H9 (cell line): ENCODE results near the gene CCDC187. TPM values are rescaled to one million over a fixed set of nuclear protein-coding genes. Genes with fewer than 3 reads are reported as not detected.

Experiments used
- DNase-seq: peaks from one replicate; pipeline ENCODE4 v3.0.0-alpha.2; 2017
- H2AFZ ChIP-seq: one replicate; pipeline ENCODE4 v1.6.1; 2013; ENCODE audit warnings: mild to moderate bottlenecking, low read length, control low read depth, moderate library complexity
- H2AK5ac ChIP-seq: 2 replicates; pipeline ENCODE4 v1.6.1; 2013; ENCODE audit warnings: low read length, control low read depth, mixed read lengths; ENCODE audit not compliant: insufficient read length
- H2BK120ac ChIP-seq: one replicate; pipeline ENCODE4 v1.6.1; 2013; ENCODE audit warnings: low read depth, mild to moderate bottlenecking, low read length, control low read depth, inconsistent platforms; ENCODE audit not compliant: poor library complexity, severe bottlenecking
- H2BK12ac ChIP-seq: 2 replicates; pipeline ENCODE4 v1.6.1; 2013; ENCODE audit warnings: low read length, control low read depth, mixed read lengths, low read depth; ENCODE audit not compliant: insufficient read length
- H2BK15ac ChIP-seq: 2 replicates; pipeline ENCODE4 v1.6.1; 2013; ENCODE audit warnings: low read depth, low read length, control low read depth
- H2BK20ac ChIP-seq: one replicate; pipeline ENCODE4 v1.6.1; 2013; ENCODE audit warnings: low read depth, mild to moderate bottlenecking, low read length, control low read depth, inconsistent platforms; ENCODE audit not compliant: poor library complexity, severe bottlenecking
- H2BK5ac ChIP-seq: 2 replicates; pipeline ENCODE4 v1.6.1; 2013; ENCODE audit warnings: low read length, control low read depth, mixed read lengths; ENCODE audit not compliant: insufficient read length
- H3K14ac ChIP-seq: 2 replicates; pipeline ENCODE4 v1.6.1; 2013; ENCODE audit warnings: low read length, control low read depth; ENCODE audit not compliant: insufficient read depth
- H3K18ac ChIP-seq: 2 replicates; pipeline ENCODE4 v1.6.1; 2013; ENCODE audit warnings: low read depth, mild to moderate bottlenecking, mixed read lengths, low read length, control low read depth; ENCODE audit not compliant: insufficient read length
- H3K23ac ChIP-seq: 2 replicates; pipeline ENCODE4 v1.6.1; 2013; ENCODE audit warnings: low read length, control low read depth, mixed read lengths, low read depth; ENCODE audit not compliant: insufficient read length
- H3K23me2 ChIP-seq: 2 replicates; pipeline ENCODE4 v1.6.1; 2013; ENCODE audit warnings: low read depth, mild to moderate bottlenecking, mixed read lengths, low read length, control low read depth; ENCODE audit not compliant: insufficient read length, poor library complexity, severe bottlenecking
- H3K27ac ChIP-seq: 2 replicates; pipeline ENCODE4 v1.5.1; 2013; ENCODE audit warnings: low read length, control low read depth, mixed read lengths, low read depth; ENCODE audit not compliant: insufficient read length
- H3K27me3 ChIP-seq: 2 replicates; pipeline ENCODE4 v1.6.1; 2013; ENCODE audit warnings: low read length, control low read depth, inconsistent platforms; ENCODE audit not compliant: insufficient read depth
- H3K4ac ChIP-seq: 2 replicates; pipeline ENCODE4 v1.6.1; 2013; ENCODE audit warnings: low read depth, mild to moderate bottlenecking, control low read depth, inconsistent platforms, low read length, moderate library complexity
- H3K4me1 ChIP-seq: 2 replicates; pipeline ENCODE4 v1.6.1; 2013; ENCODE audit warnings: low read length, control low read depth, inconsistent platforms; ENCODE audit not compliant: insufficient read depth
- H3K4me2 ChIP-seq: 2 replicates; pipeline ENCODE4 v1.6.1; 2013; ENCODE audit warnings: low read length, control low read depth, mixed read lengths; ENCODE audit not compliant: insufficient read length, insufficient read depth
- H3K56ac ChIP-seq: 2 replicates; pipeline ENCODE4 v1.6.1; 2013; ENCODE audit warnings: low read depth, mild to moderate bottlenecking, mixed read lengths, low read length, control low read depth; ENCODE audit not compliant: insufficient read length
- H3K79me1 ChIP-seq: 2 replicates; pipeline ENCODE4 v1.6.1; 2013; ENCODE audit warnings: low read depth, mild to moderate bottlenecking, moderate library complexity, low read length, control low read depth, inconsistent platforms; ENCODE audit not compliant: insufficient read depth, poor library complexity, severe bottlenecking
- H3K79me2 ChIP-seq: 2 replicates; pipeline ENCODE4 v1.6.1; 2013; ENCODE audit warnings: low read length, control low read depth, inconsistent platforms; ENCODE audit not compliant: insufficient read depth
- H3K9ac ChIP-seq: 2 replicates; pipeline ENCODE4 v1.6.1; 2013; ENCODE audit warnings: low read length, control low read depth, mixed read lengths; ENCODE audit not compliant: insufficient read length; ENCODE audit errors: extremely low read depth
- H3K9me3 ChIP-seq: one replicate; pipeline ENCODE4 v1.6.1; 2013; ENCODE audit warnings: low read depth, low read length, inconsistent platforms; ENCODE audit not compliant: control insufficient read depth
- H3T11ph ChIP-seq: one replicate; pipeline ENCODE4 v1.6.1; 2013; ENCODE audit warnings: mild to moderate bottlenecking, low read length, control low read depth, inconsistent platforms
- H4K20me1 ChIP-seq: one replicate; pipeline ENCODE4 v1.6.1; 2013; ENCODE audit not compliant: control insufficient read depth, insufficient read length, insufficient read depth
- H4K5ac ChIP-seq: 2 replicates; pipeline ENCODE4 v1.6.1; 2013; ENCODE audit warnings: low read depth, mild to moderate bottlenecking, mixed read lengths, low read length, control low read depth; ENCODE audit not compliant: insufficient read length
- H4K8ac ChIP-seq: replicated peaks from 2 replicates; pipeline ENCODE4 v1.6.1; 2013; ENCODE audit warnings: low read length, control low read depth, mixed read lengths, low read depth; ENCODE audit not compliant: insufficient read length
- H4K91ac ChIP-seq: 2 replicates; pipeline ENCODE4 v1.6.1; 2013; ENCODE audit warnings: low read depth, mild to moderate bottlenecking, moderate library complexity, mixed read lengths, low read length, control low read depth; ENCODE audit not compliant: insufficient read length
- H3K27ac Mint-ChIP-seq, 3 experiments: 2 replicates in 2 of 3; 3 replicates in 1 of 3; pipeline ENCODE4 v1.8.0; 2020 to 2021; ENCODE audit warnings: mixed read lengths in 3 of 3, mild to moderate bottlenecking in 1 of 3, moderate library complexity in 1 of 3
- H3K27me3 Mint-ChIP-seq: 2 replicates; pipeline ENCODE4 v1.8.0; 2021; ENCODE audit warnings: low read depth, mild to moderate bottlenecking, moderate library complexity, mixed read lengths
- H3K36me3 Mint-ChIP-seq, 3 experiments: 2 replicates in 2 of 3; 3 replicates in 1 of 3; pipeline ENCODE4 v1.8.0; 2020 to 2021; ENCODE audit warnings: low read depth in 3 of 3, mixed read lengths in 3 of 3; ENCODE audit not compliant: insufficient read depth in 1 of 3
- H3K4me1 Mint-ChIP-seq, 2 experiments: 2 replicates each; pipeline ENCODE4 v1.8.0; 2020; ENCODE audit warnings: mixed read lengths in 2 of 2
- H3K4me3 Mint-ChIP-seq, 2 experiments: 2 replicates in 1 of 2; 3 replicates in 1 of 2; pipeline ENCODE4 v1.8.0; 2020 to 2021; ENCODE audit warnings: mild to moderate bottlenecking in 2 of 2, mixed read lengths in 2 of 2, moderate library complexity in 1 of 2
- H3K9me3 Mint-ChIP-seq, 2 experiments: 2 replicates in 1 of 2; 3 replicates in 1 of 2; pipeline ENCODE4 v1.8.0; 2020; ENCODE audit warnings: mild to moderate bottlenecking in 2 of 2, mixed read lengths in 2 of 2, moderate library complexity in 1 of 2
- WGBS: extraction: QIAGEN DNeasy Blood & Tissue Kit; methylation state at CpG from one replicate; pipeline ENCODE4 v1.1.7; 2013; ENCODE audit warnings: missing lambda C conversion rate, low lambda C conversion rate, mixed read lengths; ENCODE audit not compliant: insufficient read length; ENCODE audit errors: extremely low coverage; 5-methylcytosine and 5-hydroxymethylcytosine counted together
- total RNA-seq: library from RNA; stranded (reverse); gene quantifications from 2 replicates; pipeline ENCODE4 v1.2.1, GENCODE V29; 2021
- TF ChIP-seq, protein P1 (sequence below): fragments of 200-600 bp; sonication (generic); conservative IDR thresholded peaks from 3 replicates; pipeline ENCODE4 v1.8.0; 2021; ENCODE audit warnings: antibody characterized with exemption, mild to moderate bottlenecking

Gene CCDC187
- total RNA-seq, 1 experiment from 2014 or later = 0.07 TPM

DNA sequence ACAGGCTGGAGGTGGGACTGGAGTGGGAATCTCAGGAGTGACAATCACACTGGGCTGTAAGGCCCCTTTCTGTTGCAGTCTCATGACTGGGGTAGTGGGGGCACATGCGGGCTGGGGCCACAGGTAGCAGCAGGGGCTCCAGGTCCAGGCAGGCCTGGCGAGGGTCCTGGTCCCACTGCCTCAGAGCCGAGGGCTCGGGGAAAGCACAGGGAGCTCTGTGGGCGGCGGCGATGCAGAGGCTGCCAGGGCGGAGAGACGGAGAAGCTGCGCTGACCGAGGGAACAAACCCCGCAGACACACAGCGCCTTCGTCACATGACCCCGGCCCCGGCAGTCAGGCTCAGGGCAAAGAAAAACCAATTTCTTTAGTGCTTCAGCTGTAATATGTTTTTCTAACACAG lies 93.6 kb downstream of the CCDC187 start:
- no peak overlapping the region for H3T11ph ChIP-seq

More for the DNA sequence above, 93.6 kb downstream of the CCDC187 start:
- Histone ChIP-seq H2BK5ac (no peak overlapping the region), H4K91ac (no peak overlapping the region), H3K23ac (no peak overlapping the region), H3K4ac (no peak overlapping the region), H2BK12ac (no peak overlapping the region), H3K23me2 (no peaks in the 10 kb centered on the region), H2BK15ac (no peak overlapping the region), H3K27ac (no peak overlapping the region), H3K18ac (no peak overlapping the region), H4K20me1 (no peaks in the 10 kb centered on the region), H3K9me3 (no peaks in the 10 kb centered on the region), H3K56ac (no peak overlapping the region), H3K27me3 (peaks cover 4% of the 10 kb centered on the region; the same call in 1 of the 2 replicates), H3K4me2 (no peak overlapping the region), H3K14ac (no peak overlapping the region), H2AK5ac (no peak overlapping the region), H3K9ac (no peak overlapping the region), H3K79me2 (no peaks in the 10 kb centered on the region), H4K5ac (no peak overlapping the region), H2BK20ac (no peak overlapping the region), H4K8ac (no peak overlapping the region), H2AFZ (no peak overlapping the region), H3K4me1 (no peaks in the 10 kb centered on the region), H3K79me1 (no peaks in the 10 kb centered on the region), H2BK120ac (no peak overlapping the region)
- Mint-ChIP-seq H3K4me3 (no peak overlapping the region), H3K9me3 (no peaks in the 10 kb centered on the region; a peak in 1 of 5 replicates), H3K36me3 (peaks cover 33 to 55% (median 52%) of the 10 kb centered on the region in 3 experiments), H3K27me3 (peaks cover 14% of the 10 kb centered on the region), H3K4me1 (peaks cover 0 to 9% of the 10 kb centered on the region in 2 experiments; a peak in 1 of 4 replicates), H3K27ac (no peak overlapping the region)
- no CpG with 5 or more reads among the region's 16 CpGs for WGBS
- DNase-seq = no peak
- TF ChIP-seq, protein P1, sequence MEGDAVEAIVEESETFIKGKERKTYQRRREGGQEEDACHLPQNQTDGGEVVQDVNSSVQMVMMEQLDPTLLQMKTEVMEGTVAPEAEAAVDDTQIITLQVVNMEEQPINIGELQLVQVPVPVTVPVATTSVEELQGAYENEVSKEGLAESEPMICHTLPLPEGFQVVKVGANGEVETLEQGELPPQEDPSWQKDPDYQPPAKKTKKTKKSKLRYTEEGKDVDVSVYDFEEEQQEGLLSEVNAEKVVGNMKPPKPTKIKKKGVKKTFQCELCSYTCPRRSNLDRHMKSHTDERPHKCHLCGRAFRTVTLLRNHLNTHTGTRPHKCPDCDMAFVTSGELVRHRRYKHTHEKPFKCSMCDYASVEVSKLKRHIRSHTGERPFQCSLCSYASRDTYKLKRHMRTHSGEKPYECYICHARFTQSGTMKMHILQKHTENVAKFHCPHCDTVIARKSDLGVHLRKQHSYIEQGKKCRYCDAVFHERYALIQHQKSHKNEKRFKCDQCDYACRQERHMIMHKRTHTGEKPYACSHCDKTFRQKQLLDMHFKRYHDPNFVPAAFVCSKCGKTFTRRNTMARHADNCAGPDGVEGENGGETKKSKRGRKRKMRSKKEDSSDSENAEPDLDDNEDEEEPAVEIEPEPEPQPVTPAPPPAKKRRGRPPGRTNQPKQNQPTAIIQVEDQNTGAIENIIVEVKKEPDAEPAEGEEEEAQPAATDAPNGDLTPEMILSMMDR = no peak
